Uterus (tissue), 2 donors: ENCODE results near the gene KISS1.

ENCODE experiments used
- CTCF ChIP-seq, 4 experiments: fragments of 200-600 bp in 2 of 4; fragments of 450-650 bp in 2 of 4; sonication (generic) in 2 of 4; IDR thresholded peaks; one replicate each; pipeline ENCODE4 v1.5.1; 2016 to 2019; ENCODE audit warnings: antibody characterized with exemption in 4 of 4, mild to moderate bottlenecking in 2 of 4, moderate library complexity in 1 of 4
- POLR2A ChIP-seq, 2 donors: fragments of 450-650 bp; IDR thresholded peaks; one replicate each; pipeline ENCODE4 v1.6.1; 2016; ENCODE audit warnings: antibody characterized with exemption in 2 of 2, mild to moderate bottlenecking in 1 of 2, moderate library complexity in 1 of 2

GRCh38 chr1:204152310-204153044 is 43.8 kb downstream of the KISS1 start:
- TF ChIP-seq POLR2A (IDR thresholded peaks at IDR 0.05) (no peak), CTCF (IDR thresholded peaks at IDR 0.05) (no peak)
